K562 (cell line): ENCODE measurements around the gene PRUNE1. TPM values are rescaled to one million over a fixed set of nuclear protein-coding genes. Genes with fewer than 3 reads are reported as not detected.

Experiments
- BCL6 ChIP-seq: fragments of 250-450 bp; sonication (Bioruptor Pico); IDR thresholded peaks from 2 replicates; pipeline ENCODE4 v1.4.0; 2020
- CBX5 ChIP-seq: IDR thresholded peaks from 2 replicates; pipeline ENCODE4 v1.6.1; 2014; ENCODE audit warnings: low read depth, borderline replicate concordance
- DNMT1 ChIP-seq: fragments of 450-650 bp; IDR thresholded peaks from 2 replicates; pipeline ENCODE4 v1.6.1; 2016; ENCODE audit warnings: antibody characterized with exemption, mild to moderate bottlenecking
- ELF1 ChIP-seq: fragments of 200-800 bp; sonication (Bioruptor generic); IDR thresholded peaks from 2 replicates; pipeline ENCODE4 v1.6.1; 2016; ENCODE audit warnings: missing genetic modification characterization, missing compliant biosample characterization
- FOS ChIP-seq: IDR thresholded peaks from 3 replicates; pipeline ENCODE4 v1.6.1; 2011; ENCODE audit not compliant: insufficient read length; ENCODE audit errors: extremely low read depth
- FOXA1 ChIP-seq: fragments of 450-650 bp; IDR thresholded peaks from 2 replicates; pipeline ENCODE4 v1.6.1; 2016; ENCODE audit warnings: mild to moderate bottlenecking, borderline replicate concordance
- GTF2F1 ChIP-seq: IDR thresholded peaks from 2 replicates; pipeline ENCODE4 v1.6.1; 2011; ENCODE audit warnings: low read depth, low read length, improper control_type of control experiment
- IFI16 ChIP-seq: fragments of 250-450 bp; sonication (Bioruptor Pico); IDR thresholded peaks from 2 replicates; pipeline ENCODE4 v2.1.2; 2022; ENCODE audit warnings: mild to moderate bottlenecking, inconsistent platforms
- KAT8 ChIP-seq: fragments of 450-650 bp; IDR thresholded peaks from 2 replicates; pipeline ENCODE4 v1.6.1; 2016; ENCODE audit warnings: low read depth, mild to moderate bottlenecking
- L3MBTL2 ChIP-seq: fragments of 450-650 bp; IDR thresholded peaks from 2 replicates; pipeline ENCODE4 v1.6.1; 2016; ENCODE audit warnings: mild to moderate bottlenecking, moderate library complexity
- MAFG ChIP-seq: fragments of 450-650 bp; conservative IDR thresholded peaks from 2 replicates; pipeline ENCODE4 v1.6.1; 2016; ENCODE audit warnings: missing genetic modification characterization, missing compliant biosample characterization
- MXI1 ChIP-seq: IDR thresholded peaks from 2 replicates; pipeline ENCODE4 v1.6.1; 2011; ENCODE audit warnings: low read depth, mild to moderate bottlenecking, improper control_type of control experiment, low read length
- PHF21A ChIP-seq: fragments of 450-650 bp; IDR thresholded peaks from 2 replicates; pipeline ENCODE4 v1.6.1; 2017; ENCODE audit warnings: low read depth, borderline replicate concordance
- SAP30 ChIP-seq: fragments of 200-600 bp; sonication (generic); IDR thresholded peaks from 2 replicates; pipeline ENCODE4 v1.6.1; 2012; ENCODE audit warnings: borderline replicate concordance, low read depth, mild to moderate bottlenecking, moderate library complexity, low read length, control low read depth, inconsistent platforms; ENCODE audit not compliant: insufficient read depth, poor library complexity, severe bottlenecking
- SMAD1 ChIP-seq: fragments of 150-350 bp; IDR thresholded peaks from 2 replicates; pipeline ENCODE4 v1.6.1; 2014; ENCODE audit warnings: low read length, low read depth; ENCODE audit not compliant: partially characterized antibody
- STAG1 ChIP-seq: sonication (generic); formaldehyde crosslinking; IDR thresholded peaks from 2 replicates; pipeline ENCODE4 v1.5.0; 2020; ENCODE audit warnings: missing genetic modification reagents, borderline replicate concordance
- TCF7L2 ChIP-seq: fragments of 150-350 bp; IDR thresholded peaks from 2 replicates; pipeline ENCODE4 v1.6.1; 2016; ENCODE audit warnings: low read depth, mild to moderate bottlenecking, low read length, moderate library complexity
- TRIM28 ChIP-seq: fragments of 450-650 bp; IDR thresholded peaks from 2 replicates; pipeline ENCODE4 v1.6.1; 2017
- ZNF695 ChIP-seq: fragments of 450-650 bp; formaldehyde crosslinking; IDR thresholded peaks from 2 replicates; pipeline ENCODE4 v1.4.0; 2020; ENCODE audit warnings: mild to moderate bottlenecking, moderate library complexity
- ZNF76 ChIP-seq: fragments of 250-450 bp; sonication (Bioruptor Pico); IDR thresholded peaks from 2 replicates; pipeline ENCODE4 v1.4.0; 2020; ENCODE audit warnings: mild to moderate bottlenecking, moderate library complexity, borderline replicate concordance
- polyA plus RNA-seq, 8 experiments: library from polyadenylated mRNA; depleted of rRNA in 4 of 8; stranded (reverse) in 5 of 8; unstranded in 3 of 8; fragments of >200 nt; fragmentation: Nextera tagmentation in 2 of 8; fragmentation: Illumina TruSeq in 1 of 8; extraction: Ambion mirVana in 2 of 8; extraction: Trizol in 1 of 8; gene quantifications; 2 replicates each; pipeline versions ENCODE4 v1.2.1 to v1.2.3, GENCODE V29; 2011 to 2014; ENCODE audit warnings: inconsistent platforms in 1 of 8, missing spikeins in 1 of 8
- total RNA-seq, 7 experiments: library from RNA; depleted of rRNA in 6 of 7; stranded (reverse); fragments of >200 nt in 6 of 7; fragmentation: Illumina TruSeq in 2 of 7; extraction: Trizol in 2 of 7; gene quantifications; 2 replicates each; pipeline versions ENCODE4 v1.2.1 to v1.2.3, GENCODE V29; 2011 to 2021; ENCODE audit warnings: low replicate concordance in 1 of 7
- TF ChIP-seq, protein P1 (sequence below): fragments of 250-450 bp; sonication (Bioruptor Pico); IDR thresholded peaks from 2 replicates; pipeline ENCODE4 v1.8.0; 2022; ENCODE audit warnings: inconsistent platforms
- TF ChIP-seq, protein P2 (sequence below), 3 experiments: fragments of 200-800 bp in 1 of 3; fragments of 250-450 bp in 1 of 3; fragments of 450-650 bp in 1 of 3; sonication (Bioruptor Pico) in 1 of 3; sonication (Bioruptor generic) in 1 of 3; formaldehyde crosslinking in 1 of 3; IDR thresholded peaks; 2 replicates each; pipeline versions ENCODE4 v1.6.1 to v1.8.0; 2016 to 2022; ENCODE audit warnings: mild to moderate bottlenecking in 2 of 3, missing genetic modification characterization in 2 of 3, missing compliant biosample characterization in 1 of 3, moderate library complexity in 1 of 3
- TF ChIP-seq, protein P3 (sequence below): fragments of 450-650 bp; formaldehyde crosslinking; IDR thresholded peaks from 2 replicates; pipeline ENCODE4 v1.4.0; 2022; ENCODE audit warnings: mild to moderate bottlenecking, moderate library complexity

The PRUNE1 gene
- total and polyA plus RNA-seq, 9 of the 15 experiments (the other 6 are each of a cell fraction or from before 2014, with no cell fraction given), result 16.7 to 48.3 (median 26.2) TPM

DNA sequence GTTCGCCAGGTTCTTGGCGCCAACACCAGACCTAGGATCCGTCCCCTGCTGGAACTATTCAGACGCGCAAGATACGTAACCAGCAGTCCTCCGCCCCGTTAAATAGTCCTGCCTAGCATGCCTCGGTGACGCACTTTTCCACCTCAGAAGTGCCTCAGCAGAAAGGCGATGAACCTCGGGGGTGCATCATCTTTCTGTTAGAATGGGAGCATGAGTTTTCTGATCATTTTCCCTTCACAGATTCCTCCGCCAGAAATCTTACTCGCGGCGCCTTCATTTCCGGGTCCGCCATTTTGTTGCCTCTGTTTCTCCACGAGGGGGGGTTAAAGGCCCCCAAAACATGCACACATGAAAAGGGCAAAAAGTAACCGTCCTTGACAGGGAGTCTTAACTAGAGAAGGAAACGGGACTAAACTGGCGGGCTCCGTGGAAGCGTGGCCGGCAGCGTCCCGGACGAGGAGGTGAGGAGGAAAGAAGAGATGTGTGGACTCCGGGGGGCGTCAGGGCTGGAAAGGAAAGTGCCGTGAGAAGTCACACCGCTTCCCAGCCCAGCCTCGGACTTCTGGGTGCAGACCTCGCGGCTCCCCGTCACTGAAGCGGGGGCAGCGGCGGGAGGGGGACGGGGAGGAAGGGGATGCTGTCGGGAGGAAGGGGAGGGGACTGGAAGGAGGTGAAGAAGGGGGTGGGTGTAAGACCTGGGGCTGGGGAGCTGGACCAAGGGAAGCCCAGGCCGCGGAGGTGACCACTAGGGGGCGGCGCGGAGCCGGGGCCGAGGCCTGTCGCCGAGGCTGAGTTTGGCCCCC, 62.4 kb downstream of the PRUNE1 start, which contains the start of gene GABPB2 (continued):
- TF ChIP-seq STAG1 (CRISPR knock-in tag) (no peak), SAP30 (peak; percentile 19), BCL6 (CRISPR knock-in tag) (no peak), TCF7L2 (no peak), SMAD1 (no peak), FOS (no peak), FOXA1 (no peak), IFI16 (CRISPR knock-in tag) (no peak), MXI1 (no peak), KAT8 (peak; percentile 91), ELF1 (tag) (peak; percentile 99), ZNF695 (no peak), CBX5 (no peak), PHF21A (peak; percentile 92), ZNF76 (CRISPR knock-in tag) (0 out of 2 replicates have a peak, but pooled peaks have one; percentile 74), MAFG (tag) (no peak), DNMT1 (0 out of 2 replicates have a peak, but pooled peaks have one; percentile 60), TRIM28 (peak; percentile 92), GTF2F1 (peak; percentile 75; the same call in 1 of the 2 replicates), L3MBTL2 (peak; percentile 82)
- TF ChIP-seq, protein P1, sequence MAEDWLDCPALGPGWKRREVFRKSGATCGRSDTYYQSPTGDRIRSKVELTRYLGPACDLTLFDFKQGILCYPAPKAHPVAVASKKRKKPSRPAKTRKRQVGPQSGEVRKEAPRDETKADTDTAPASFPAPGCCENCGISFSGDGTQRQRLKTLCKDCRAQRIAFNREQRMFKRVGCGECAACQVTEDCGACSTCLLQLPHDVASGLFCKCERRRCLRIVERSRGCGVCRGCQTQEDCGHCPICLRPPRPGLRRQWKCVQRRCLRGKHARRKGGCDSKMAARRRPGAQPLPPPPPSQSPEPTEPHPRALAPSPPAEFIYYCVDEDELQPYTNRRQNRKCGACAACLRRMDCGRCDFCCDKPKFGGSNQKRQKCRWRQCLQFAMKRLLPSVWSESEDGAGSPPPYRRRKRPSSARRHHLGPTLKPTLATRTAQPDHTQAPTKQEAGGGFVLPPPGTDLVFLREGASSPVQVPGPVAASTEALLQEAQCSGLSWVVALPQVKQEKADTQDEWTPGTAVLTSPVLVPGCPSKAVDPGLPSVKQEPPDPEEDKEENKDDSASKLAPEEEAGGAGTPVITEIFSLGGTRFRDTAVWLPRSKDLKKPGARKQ (CRISPR knock-in tag), result no peak
- TF ChIP-seq, protein P2, sequence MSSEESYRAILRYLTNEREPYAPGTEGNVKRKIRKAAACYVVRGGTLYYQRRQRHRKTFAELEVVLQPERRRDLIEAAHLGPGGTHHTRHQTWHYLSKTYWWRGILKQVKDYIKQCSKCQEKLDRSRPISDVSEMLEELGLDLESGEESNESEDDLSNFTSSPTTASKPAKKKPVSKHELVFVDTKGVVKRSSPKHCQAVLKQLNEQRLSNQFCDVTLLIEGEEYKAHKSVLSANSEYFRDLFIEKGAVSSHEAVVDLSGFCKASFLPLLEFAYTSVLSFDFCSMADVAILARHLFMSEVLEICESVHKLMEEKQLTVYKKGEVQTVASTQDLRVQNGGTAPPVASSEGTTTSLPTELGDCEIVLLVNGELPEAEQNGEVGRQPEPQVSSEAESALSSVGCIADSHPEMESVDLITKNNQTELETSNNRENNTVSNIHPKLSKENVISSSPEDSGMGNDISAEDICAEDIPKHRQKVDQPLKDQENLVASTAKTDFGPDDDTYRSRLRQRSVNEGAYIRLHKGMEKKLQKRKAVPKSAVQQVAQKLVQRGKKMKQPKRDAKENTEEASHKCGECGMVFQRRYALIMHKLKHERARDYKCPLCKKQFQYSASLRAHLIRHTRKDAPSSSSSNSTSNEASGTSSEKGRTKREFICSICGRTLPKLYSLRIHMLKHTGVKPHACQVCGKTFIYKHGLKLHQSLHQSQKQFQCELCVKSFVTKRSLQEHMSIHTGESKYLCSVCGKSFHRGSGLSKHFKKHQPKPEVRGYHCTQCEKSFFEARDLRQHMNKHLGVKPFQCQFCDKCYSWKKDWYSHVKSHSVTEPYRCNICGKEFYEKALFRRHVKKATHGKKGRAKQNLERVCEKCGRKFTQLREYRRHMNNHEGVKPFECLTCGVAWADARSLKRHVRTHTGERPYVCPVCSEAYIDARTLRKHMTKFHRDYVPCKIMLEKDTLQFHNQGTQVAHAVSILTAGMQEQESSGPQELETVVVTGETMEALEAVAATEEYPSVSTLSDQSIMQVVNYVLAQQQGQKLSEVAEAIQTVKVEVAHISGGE (CRISPR knock-in tag; IDR thresholded peaks at IDR 0.05), result peak in 1 of 3 experiments; percentile 70; a peak in 2 of 6 replicates
- TF ChIP-seq, protein P3, sequence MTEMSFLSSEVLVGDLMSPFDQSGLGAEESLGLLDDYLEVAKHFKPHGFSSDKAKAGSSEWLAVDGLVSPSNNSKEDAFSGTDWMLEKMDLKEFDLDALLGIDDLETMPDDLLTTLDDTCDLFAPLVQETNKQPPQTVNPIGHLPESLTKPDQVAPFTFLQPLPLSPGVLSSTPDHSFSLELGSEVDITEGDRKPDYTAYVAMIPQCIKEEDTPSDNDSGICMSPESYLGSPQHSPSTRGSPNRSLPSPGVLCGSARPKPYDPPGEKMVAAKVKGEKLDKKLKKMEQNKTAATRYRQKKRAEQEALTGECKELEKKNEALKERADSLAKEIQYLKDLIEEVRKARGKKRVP, result no peak
